Spleen (tissue), 11 donors: ENCODE data around the gene MAPK11. TPM values are rescaled to one million over a fixed set of nuclear protein-coding genes. Genes with fewer than 3 reads are reported as not detected.

Source experiments
- DNase-seq: peaks from one replicate; pipeline ENCODE4 v3.0.0-alpha.2; 2020
- H3K27ac ChIP-seq, 8 donors: fragments of 200-600 bp; sonication (generic) in 7 of 8; 1 replicate in 4 of 8; 2 replicates in 4 of 8; pipeline versions ENCODE4 v1.5.0 to v1.8.0; 2016 to 2021; ENCODE audit warnings: inconsistent platforms in 4 of 8, mild to moderate bottlenecking in 4 of 8, moderate library complexity in 1 of 8
- H3K27me3 ChIP-seq, 7 donors: fragments of 200-600 bp; sonication (generic) in 6 of 7; replicated peaks in 1 of 7; 1 replicate in 4 of 7; 2 replicates in 3 of 7; pipeline versions ENCODE4 v1.5.0 to v1.8.0; 2016 to 2021; ENCODE audit warnings: inconsistent platforms in 3 of 7, mild to moderate bottlenecking in 1 of 7
- H3K36me3 ChIP-seq, 6 donors: fragments of 200-600 bp; sonication (generic) in 5 of 6; 1 replicate in 4 of 6; 2 replicates in 2 of 6; pipeline versions ENCODE4 v1.5.0 to v1.8.0; 2016 to 2021; ENCODE audit warnings: inconsistent platforms in 2 of 6
- H3K4me1 ChIP-seq, 6 donors: fragments of 200-600 bp; sonication (generic) in 5 of 6; 1 replicate in 3 of 6; 2 replicates in 3 of 6; pipeline versions ENCODE4 v1.5.0 to v1.8.0; 2016 to 2021; ENCODE audit warnings: inconsistent platforms in 3 of 6
- H3K4me3 ChIP-seq, 8 donors: fragments of 200-600 bp; sonication (generic) in 7 of 8; 1 replicate in 4 of 8; 2 replicates in 4 of 8; pipeline versions ENCODE4 v1.5.0 to v1.8.0; 2016 to 2021; ENCODE audit warnings: inconsistent platforms in 4 of 8, mild to moderate bottlenecking in 4 of 8, moderate library complexity in 2 of 8
- H3K9me3 ChIP-seq, 8 donors: fragments of 200-600 bp; sonication (generic) in 7 of 8; 1 replicate in 4 of 8; 2 replicates in 4 of 8; pipeline versions ENCODE4 v1.5.0 to v1.8.0; 2016 to 2021; ENCODE audit warnings: inconsistent platforms in 4 of 8
- POLR2A ChIP-seq, 3 donors: fragments of 450-650 bp; IDR thresholded peaks; one replicate each; pipeline ENCODE4 v1.5.1; 2017; ENCODE audit warnings: antibody characterized with exemption in 3 of 3, mild to moderate bottlenecking in 1 of 3
- POLR2AphosphoS5 ChIP-seq, 3 donors: sonication (generic); formaldehyde crosslinking; IDR thresholded peaks; one replicate each; pipeline ENCODE4 v1.5.1; 2017; ENCODE audit warnings: antibody characterized with exemption in 3 of 3
- WGBS, 5 donors: extraction: QIAGEN DNeasy Blood & Tissue Kit in 3 of 5; methylation state at CpG; one replicate each; pipeline versions ENCODE4 v1.1.5 to v1.1.7; 2013 to 2018; 5-methylcytosine and 5-hydroxymethylcytosine counted together
- intact Hi-C: fragments of 100-400 bp; cut with DNase I; formaldehyde crosslinking; loops from one replicate; pipeline ENCODE4 v1.15.0; 2023; ENCODE audit warnings: low total_unique reads
- polyA plus RNA-seq, 3 donors: library from polyadenylated mRNA; stranded (reverse); fragments of 200-250 nt; gene quantifications; one replicate each; pipeline ENCODE4 v1.2.1, GENCODE V29; 2013
- total RNA-seq, 7 donors: library from RNA; depleted of rRNA in 3 of 7; stranded (reverse); fragments of >200 nt in 3 of 7; fragmentation: NEBNext Ultra II Directional in 4 of 7; extraction: Animal tissue kit (Norgen Biotek cat#: 25700) in 4 of 7; gene quantifications; one replicate each; pipeline versions ENCODE4 v1.1.0 to v1.2.1, GENCODE V29; 2016 to 2021
- TF ChIP-seq, protein P1 (sequence below), 11 experiments: fragments of 200-600 bp in 7 of 11; fragments of 450-650 bp in 4 of 11; sonication (generic) in 4 of 11; IDR thresholded peaks in 8 of 11; conservative IDR thresholded peaks in 3 of 11; 1 replicate in 7 of 11; 2 replicates in 4 of 11; pipeline versions ENCODE4 v1.4.0 to v1.8.0; 2016 to 2021; ENCODE audit warnings: antibody characterized with exemption in 11 of 11, inconsistent platforms in 4 of 11, mild to moderate bottlenecking in 1 of 11
- donor health status: healthy with polysubstance abuse.
- donor health status: DM: no; HTN: no; CAD: no; lungs with moderate emphysema.
- donor health status: DM: no; HTN: no; CAD: no.
- donor health status: Bipolar disorder and iron deficiency.
- donor health status: healthy.
- donor health status: DM: no; HTN: no; CAD: no.
- donor health status: DM: yes; HTN: yes; CAD: no.

MAPK11 gene
- total and polyA plus RNA-seq, 10 donors = 5.2 to 25.3 (median 11.3) TPM

GRCh38 chr22:50260801-50261614 lies 9.2 kb downstream of the MAPK11 start:
- Histone ChIP-seq H3K27ac (no peak overlapping the region), H3K4me1 (peaks cover 5 to 32% (median 21%) of the 10 kb centered on the region in 6 donors), H3K27me3 (peaks cover 0 to 62% (median 23%) of the 10 kb centered on the region in 7 donors), H3K36me3 (no peaks in the 10 kb centered on the region), H3K4me3 (peak overlapping the region in 7 of 8 donors; percentile 32 to 73 (median 38)), H3K9me3 (no peaks in the 10 kb centered on the region)
- TF ChIP-seq POLR2A (IDR thresholded peaks at IDR 0.05) (no peak), POLR2AphosphoS5 (IDR thresholded peaks at IDR 0.05) (peak in 1 of 3 donors; percentile 54)
- TF ChIP-seq, protein P1, sequence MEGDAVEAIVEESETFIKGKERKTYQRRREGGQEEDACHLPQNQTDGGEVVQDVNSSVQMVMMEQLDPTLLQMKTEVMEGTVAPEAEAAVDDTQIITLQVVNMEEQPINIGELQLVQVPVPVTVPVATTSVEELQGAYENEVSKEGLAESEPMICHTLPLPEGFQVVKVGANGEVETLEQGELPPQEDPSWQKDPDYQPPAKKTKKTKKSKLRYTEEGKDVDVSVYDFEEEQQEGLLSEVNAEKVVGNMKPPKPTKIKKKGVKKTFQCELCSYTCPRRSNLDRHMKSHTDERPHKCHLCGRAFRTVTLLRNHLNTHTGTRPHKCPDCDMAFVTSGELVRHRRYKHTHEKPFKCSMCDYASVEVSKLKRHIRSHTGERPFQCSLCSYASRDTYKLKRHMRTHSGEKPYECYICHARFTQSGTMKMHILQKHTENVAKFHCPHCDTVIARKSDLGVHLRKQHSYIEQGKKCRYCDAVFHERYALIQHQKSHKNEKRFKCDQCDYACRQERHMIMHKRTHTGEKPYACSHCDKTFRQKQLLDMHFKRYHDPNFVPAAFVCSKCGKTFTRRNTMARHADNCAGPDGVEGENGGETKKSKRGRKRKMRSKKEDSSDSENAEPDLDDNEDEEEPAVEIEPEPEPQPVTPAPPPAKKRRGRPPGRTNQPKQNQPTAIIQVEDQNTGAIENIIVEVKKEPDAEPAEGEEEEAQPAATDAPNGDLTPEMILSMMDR (IDR thresholded peaks at IDR 0.05 in 8 of 11, conservative IDR thresholded peaks at IDR 0.05 in 3 of 11) = no peak
- intact Hi-C loops = no loop called here
- no peak for DNase-seq
- WGBS, 5 donors = 1 to 2% (median 1%) methylated on average over 17 to 92 of the region's 92 CpGs

DNA sequence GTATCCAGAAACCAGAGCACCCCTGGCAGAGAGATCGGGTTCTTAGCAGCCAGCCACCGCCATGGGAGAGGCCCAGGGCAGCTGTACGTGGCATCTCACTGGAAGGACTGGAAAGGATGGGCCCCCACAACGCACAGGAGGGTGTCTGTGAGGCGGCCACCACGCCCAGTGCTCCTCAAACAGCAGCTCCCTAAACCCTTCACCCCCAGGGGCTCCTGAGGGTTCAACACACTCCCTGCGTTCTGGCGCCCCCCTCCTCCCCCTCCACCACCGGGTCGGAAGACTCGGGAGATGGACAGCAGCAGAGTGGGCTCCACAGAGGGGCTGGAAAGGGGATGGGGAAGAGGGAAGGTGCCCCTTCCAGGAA lies 9.8 kb downstream of the MAPK11 start:
- H3K4me3 ChIP-seq = peak overlapping the region in 6 of 8 donors; percentile 35 to 73 (median 38)
- H3K9me3 ChIP-seq = no peaks in the 10 kb centered on the region
- H3K36me3 ChIP-seq = no peaks in the 10 kb centered on the region
- intact Hi-C loops = no loop called here
- H3K4me1 ChIP-seq = peaks cover 5 to 32% (median 21%) of the 10 kb centered on the region in 6 donors
- WGBS, 5 donors = 27 to 41% (median 29%) methylated on average over 7 to 11 of the region's 11 CpGs; no CpG with 5 or more reads in 1 of the 5 donors
- TF ChIP-seq, protein P1 (IDR thresholded peaks at IDR 0.05 in 8 of 11, conservative IDR thresholded peaks at IDR 0.05 in 3 of 11) = no peak
- TF ChIP-seq POLR2A (IDR thresholded peaks at IDR 0.05) = no peak
- TF ChIP-seq POLR2AphosphoS5 (IDR thresholded peaks at IDR 0.05) = no peak
- peaks cover 0 to 62% (median 23%) of the 10 kb centered on the region in 7 donors for H3K27me3 ChIP-seq
- no peak overlapping the region for H3K27ac ChIP-seq
- no peak for DNase-seq

DNA sequence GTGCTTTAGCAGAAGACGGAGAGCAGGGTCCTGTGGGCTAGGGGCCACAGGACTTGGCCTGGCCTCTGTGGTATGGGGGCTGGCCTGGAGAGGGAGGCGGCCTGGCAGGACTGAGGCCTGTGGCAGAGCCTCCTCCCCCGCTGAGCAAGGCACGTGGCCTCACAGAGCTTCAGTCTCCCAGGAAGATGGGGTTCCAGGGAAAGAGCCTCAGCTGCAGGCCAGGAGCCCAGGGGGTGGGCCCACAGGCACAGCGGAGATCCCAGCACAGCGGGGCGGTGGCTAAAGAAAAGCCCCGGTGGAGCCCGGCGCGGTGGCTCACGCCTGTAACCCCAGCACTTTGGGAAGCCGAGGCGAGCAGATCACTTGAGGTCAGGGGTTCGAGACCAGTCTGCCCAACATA lies 10.9 kb downstream of the MAPK11 start:
- TF ChIP-seq POLR2AphosphoS5 (IDR thresholded peaks at IDR 0.05) = no peak
- TF ChIP-seq, protein P1 (IDR thresholded peaks at IDR 0.05 in 8 of 11, conservative IDR thresholded peaks at IDR 0.05 in 3 of 11) = no peak
- peaks cover 5 to 32% (median 21%) of the 10 kb centered on the region in 6 donors for H3K4me1 ChIP-seq
- no peaks in the 10 kb centered on the region for H3K36me3 ChIP-seq
- 91 to 95% (median 94%) methylated on average over 12 to 15 of the region's 15 CpGs for WGBS, 5 donors
- no peak for DNase-seq
- intact Hi-C loops = no loop called here
- no peak overlapping the region for H3K4me3 ChIP-seq
- H3K27me3 ChIP-seq = peaks cover 0 to 62% (median 23%) of the 10 kb centered on the region in 7 donors
- no peaks in the 10 kb centered on the region for H3K9me3 ChIP-seq
- H3K27ac ChIP-seq = no peak overlapping the region
